HFF-Myc (cell line): ENCODE results near the gene RANBP2.
"Not testable (repeated sequence)": the region's sequence is repeated elsewhere in the genome, so short reads cannot be mapped to it uniquely, and the experiment has no call there.

Source experiments
- DNase-seq: peaks from one replicate; pipeline ENCODE4 v3.0.0-alpha.2; 2011; ENCODE audit warnings: low read depth; ENCODE audit errors: extremely low read depth
- H3K4me3 ChIP-seq: replicated peaks from 2 replicates; pipeline ENCODE4 v1.5.1; 2011; ENCODE audit warnings: low read depth, mild to moderate bottlenecking, control low read depth, low read length
- CTCF ChIP-seq: IDR thresholded peaks from 2 replicates; pipeline ENCODE4 v1.5.1; 2012; ENCODE audit warnings: mild to moderate bottlenecking, low read depth, low read length, control low read depth; ENCODE audit errors: missing control alignments

RANBP2 gene

GRCh38 chr2:108701208-108701607, 18.1 kb upstream of the RANBP2 start:
- TF ChIP-seq CTCF: no peak
- DNase-seq: no peak
- no peak overlapping the region for H3K4me3 ChIP-seq

GRCh38 chr2:108701806-108702205, 17.5 kb upstream of the RANBP2 start:
- no peak for TF ChIP-seq CTCF
- H3K4me3 ChIP-seq: no peak overlapping the region
- DNase-seq: no peak

- no peak for DNase-seq
- no peak for TF ChIP-seq CTCF
- no peak overlapping the region for H3K4me3 ChIP-seq
Observed at GRCh38 chr2:108704871-108705270, 14.4 kb upstream of the RANBP2 start.

- no peak overlapping the region for H3K4me3 ChIP-seq
- no peak for DNase-seq
- TF ChIP-seq CTCF: no peak
Observed at GRCh38 chr2:108707300-108707699, 12.0 kb upstream of the RANBP2 start.

- not testable (repeated sequence) for H3K4me3 ChIP-seq, DNase-seq
Observed at GRCh38 chr2:108716971-108717370, 2.3 kb upstream of the RANBP2 start.

- not testable (repeated sequence) for H3K4me3 ChIP-seq, DNase-seq
Observed at GRCh38 chr2:108726048-108726447, 6.8 kb downstream of the RANBP2 start.

GRCh38 chr2:108734656-108735055, 15.4 kb downstream of the RANBP2 start:
- not testable (repeated sequence) for DNase-seq, H3K4me3 ChIP-seq

GRCh38 chr2:108757973-108758372, 38.7 kb downstream of the RANBP2 start:
- DNase-seq, H3K4me3 ChIP-seq: not testable (repeated sequence)

- H3K4me3 ChIP-seq, DNase-seq: not testable (repeated sequence)
Observed at GRCh38 chr2:108762618-108763017, 43.3 kb downstream of the RANBP2 start.

GRCh38 chr2:108766671-108767070, 47.4 kb downstream of the RANBP2 start:
- DNase-seq: not testable (repeated sequence)

GRCh38 chr2:108767859-108768258, 48.6 kb downstream of the RANBP2 start:
- not testable (repeated sequence) for DNase-seq, H3K4me3 ChIP-seq

More at GRCh38 chr2:108766671-108767070, 47.4 kb downstream of the RANBP2 start:
- not testable (repeated sequence) for H3K4me3 ChIP-seq
